ENCODE data around the gene DPM3. TPM values are rescaled to one million over a fixed set of nuclear protein-coding genes. Genes with fewer than 3 reads are reported as not detected.

Gene DPM3
- total RNA-seq, 2 donors from 2014 or later: 6.2 to 106 TPM

DNA sequence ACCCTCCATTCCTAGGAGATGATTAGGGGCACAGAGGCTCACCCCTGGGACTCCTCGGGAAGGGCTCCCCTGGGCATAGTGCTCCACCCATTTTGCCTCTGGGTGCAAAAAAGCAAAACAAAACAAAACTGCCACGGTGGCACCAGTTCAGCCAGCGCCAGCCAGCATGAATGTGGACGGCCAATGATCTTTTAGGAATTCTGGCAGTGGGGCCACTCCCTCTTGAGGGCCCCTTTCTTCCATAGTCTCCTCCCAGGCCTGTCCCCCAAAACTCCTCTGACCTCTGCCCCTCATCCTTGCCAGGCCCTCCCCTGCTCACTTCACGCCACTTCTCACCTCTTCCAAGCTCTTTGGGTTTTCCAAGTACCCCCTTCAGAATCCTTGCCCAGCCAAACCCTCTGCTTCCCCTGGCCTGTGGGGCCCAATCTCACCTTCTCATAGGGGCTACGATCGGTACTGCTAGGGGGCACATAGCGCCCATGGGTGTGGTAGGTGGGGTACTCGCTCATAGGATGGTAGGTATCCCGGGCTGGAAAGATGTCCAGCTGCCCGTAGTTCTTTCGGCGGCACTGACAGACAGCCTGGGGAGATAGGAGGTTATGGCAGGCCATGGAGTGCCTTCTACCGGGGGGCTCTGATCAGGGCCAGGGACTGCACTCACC, 46.6 kb upstream of the DPM3 start:
- Histone ChIP-seq H3K36me3 (replicated peaks in 1 of 2; ENCODE audit: insufficient read depth in 1 of 2, low read depth in 2 of 2) (no peaks in the 10 kb centered on the region), H3K27ac (peak overlapping the region; percentile 86 to 94 (median 92)), H3K27me3 (no peaks in the 10 kb centered on the region), H3K4me1 (peaks cover 46% of the 10 kb centered on the region), H3K4me3 (no peak overlapping the region), H3K9me3 (no peaks in the 10 kb centered on the region)
- intact Hi-C loops (cut with DNase I): no loop called here
- ATAC-seq: no peak
- peak in 1 of 4 donors; percentile 34 for DNase-seq
- TF ChIP-seq, protein P1, sequence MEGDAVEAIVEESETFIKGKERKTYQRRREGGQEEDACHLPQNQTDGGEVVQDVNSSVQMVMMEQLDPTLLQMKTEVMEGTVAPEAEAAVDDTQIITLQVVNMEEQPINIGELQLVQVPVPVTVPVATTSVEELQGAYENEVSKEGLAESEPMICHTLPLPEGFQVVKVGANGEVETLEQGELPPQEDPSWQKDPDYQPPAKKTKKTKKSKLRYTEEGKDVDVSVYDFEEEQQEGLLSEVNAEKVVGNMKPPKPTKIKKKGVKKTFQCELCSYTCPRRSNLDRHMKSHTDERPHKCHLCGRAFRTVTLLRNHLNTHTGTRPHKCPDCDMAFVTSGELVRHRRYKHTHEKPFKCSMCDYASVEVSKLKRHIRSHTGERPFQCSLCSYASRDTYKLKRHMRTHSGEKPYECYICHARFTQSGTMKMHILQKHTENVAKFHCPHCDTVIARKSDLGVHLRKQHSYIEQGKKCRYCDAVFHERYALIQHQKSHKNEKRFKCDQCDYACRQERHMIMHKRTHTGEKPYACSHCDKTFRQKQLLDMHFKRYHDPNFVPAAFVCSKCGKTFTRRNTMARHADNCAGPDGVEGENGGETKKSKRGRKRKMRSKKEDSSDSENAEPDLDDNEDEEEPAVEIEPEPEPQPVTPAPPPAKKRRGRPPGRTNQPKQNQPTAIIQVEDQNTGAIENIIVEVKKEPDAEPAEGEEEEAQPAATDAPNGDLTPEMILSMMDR (IDR thresholded peaks at IDR 0.05): no peak
- TF ChIP-seq POLR2A (IDR thresholded peaks at IDR 0.05): peak in 1 of 3 donors; percentile 9
- 18 to 36% methylated on average over 9 to 14 of the region's 14 CpGs for WGBS, 2 donors

DNA sequence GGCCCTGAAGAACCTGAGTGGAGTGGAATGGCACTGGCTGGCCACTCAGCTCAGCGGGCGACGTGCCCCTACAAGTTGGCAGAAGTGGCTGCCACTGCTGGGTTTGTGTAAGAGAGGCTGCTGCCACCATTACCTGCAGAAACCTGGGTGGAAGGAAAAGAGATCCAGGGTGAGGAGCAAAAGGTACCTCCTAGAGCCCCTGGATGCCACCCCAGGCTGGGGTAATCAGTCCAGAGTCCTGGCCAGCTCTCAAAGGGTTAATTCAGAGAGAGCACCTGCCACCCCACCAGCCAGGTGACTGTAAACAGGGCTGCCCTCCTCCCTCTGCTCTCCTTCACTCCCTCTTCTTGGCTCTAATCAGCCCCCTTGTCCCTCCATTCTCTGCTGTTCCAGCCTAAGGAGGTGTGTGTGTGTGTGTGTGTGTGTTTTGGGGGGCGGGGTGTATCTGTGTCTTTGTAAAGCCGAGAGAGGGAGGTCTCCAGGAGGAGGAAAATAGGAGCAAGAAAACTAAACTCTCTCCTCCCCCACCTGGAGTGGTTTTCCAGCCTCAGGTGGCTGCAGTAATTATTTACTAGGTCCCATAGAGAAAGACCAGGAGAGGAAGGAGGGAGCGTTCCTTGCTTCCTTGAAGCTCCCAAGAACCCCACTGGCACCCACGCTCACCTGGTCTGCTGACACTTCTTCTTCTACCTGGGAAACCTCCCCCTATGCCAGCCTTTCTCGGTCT, 45.9 kb upstream of the DPM3 start:
- peak; percentile 33 for ATAC-seq
- DNase-seq: peak; percentile 31 to 64 (median 54)
- WGBS, 2 donors: 28 to 40% methylated on average over 8 of the region's 8 CpGs
- no peaks in the 10 kb centered on the region for H3K36me3 ChIP-seq (replicated peaks in 1 of 2; ENCODE audit: insufficient read depth in 1 of 2, low read depth in 2 of 2)
- TF ChIP-seq, protein P1 (IDR thresholded peaks at IDR 0.05): no peak
- peak in 2 of 3 donors; percentile 20 to 51 for TF ChIP-seq POLR2A (IDR thresholded peaks at IDR 0.05)
- H3K27me3 ChIP-seq: no peaks in the 10 kb centered on the region
- H3K27ac ChIP-seq: peak overlapping the region; percentile 86 to 94 (median 92)
- H3K9me3 ChIP-seq: no peaks in the 10 kb centered on the region
- H3K4me3 ChIP-seq: no peak overlapping the region
- intact Hi-C loops (cut with DNase I): no loop called here
- peaks cover 46% of the 10 kb centered on the region for H3K4me1 ChIP-seq

DNA sequence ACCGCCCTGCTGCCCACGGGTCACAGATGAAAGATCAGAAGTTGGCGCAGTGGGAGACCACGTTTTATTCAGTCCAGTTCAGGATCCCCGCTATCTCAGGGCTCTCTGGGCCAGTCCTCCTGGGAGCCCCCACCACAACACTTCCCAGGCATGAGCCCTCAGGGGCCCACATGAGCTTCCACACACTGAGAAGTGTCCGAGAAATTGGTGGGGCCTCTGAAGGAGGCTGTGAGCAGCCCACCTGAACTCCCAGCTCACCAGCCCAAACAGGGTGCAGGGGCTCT, 45.4 kb upstream of the DPM3 start:
- TF ChIP-seq, protein P1 (IDR thresholded peaks at IDR 0.05): no peak
- no peak for TF ChIP-seq POLR2A (IDR thresholded peaks at IDR 0.05)
- peak overlapping the region; percentile 86 to 94 (median 92) for H3K27ac ChIP-seq
- H3K27me3 ChIP-seq: no peaks in the 10 kb centered on the region

DNA sequence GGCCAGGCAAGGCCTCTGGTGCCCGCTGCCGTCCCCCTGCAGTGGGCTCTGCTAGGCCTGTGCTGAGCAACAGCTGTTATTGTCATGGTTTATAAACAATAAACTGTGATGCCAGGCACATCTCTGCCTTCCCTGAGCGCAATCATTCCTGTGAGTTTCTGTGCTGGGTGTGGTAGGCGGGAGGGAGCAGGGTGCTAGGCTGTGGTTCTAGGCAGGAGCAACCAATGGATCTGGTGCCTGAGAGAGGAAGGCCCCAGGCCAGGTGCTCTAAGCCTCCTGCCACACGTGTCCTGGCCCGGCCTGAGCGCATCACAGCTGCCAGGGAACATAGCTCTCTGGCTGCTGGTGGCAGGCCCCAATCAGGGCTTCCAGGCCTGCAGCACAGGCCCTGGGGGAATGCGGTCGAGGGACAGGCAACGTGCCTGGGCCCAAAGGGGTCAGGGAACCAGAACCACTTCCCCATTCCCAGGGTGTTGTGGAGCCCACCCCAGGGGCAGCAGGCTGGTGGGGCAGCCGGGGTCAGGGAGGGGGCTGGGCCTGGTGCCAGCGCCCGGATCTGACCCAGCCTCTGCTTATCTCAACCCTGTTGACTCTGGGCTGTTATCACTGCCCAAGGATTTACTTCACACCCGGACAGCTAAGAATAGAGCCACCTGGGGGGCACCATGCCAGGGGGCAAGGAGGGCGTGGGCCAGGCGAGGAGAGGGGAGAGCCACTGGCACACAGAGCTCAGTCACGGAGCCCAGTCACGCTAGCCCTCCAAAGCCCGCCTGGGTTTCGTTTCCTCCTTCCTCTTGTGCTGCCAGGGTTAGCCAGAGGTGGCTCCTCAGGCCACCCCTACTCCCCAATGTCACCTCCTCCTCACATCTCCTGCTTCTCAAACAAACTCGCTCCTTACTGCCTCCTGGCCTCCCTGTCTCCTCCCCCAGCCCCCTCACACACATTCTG, 44.8 kb upstream of the DPM3 start:
- DNase-seq: peak; percentile 82 to 94 (median 94)
- peaks cover 46% of the 10 kb centered on the region for H3K4me1 ChIP-seq
- 19 to 25% methylated on average over 12 to 21 of the region's 21 CpGs for WGBS, 2 donors
- no peaks in the 10 kb centered on the region for H3K27me3 ChIP-seq
- H3K9me3 ChIP-seq: no peaks in the 10 kb centered on the region
- intact Hi-C loops (cut with DNase I): no loop called here
- H3K36me3 ChIP-seq (replicated peaks in 1 of 2; ENCODE audit: insufficient read depth in 1 of 2, low read depth in 2 of 2): no peaks in the 10 kb centered on the region
- TF ChIP-seq POLR2A (IDR thresholded peaks at IDR 0.05): peak; percentile 25 to 38 (median 27)
- TF ChIP-seq, protein P1 (IDR thresholded peaks at IDR 0.05): peak in 4 of 7 experiments; percentile 20 to 38 (median 30)
- ATAC-seq: peak; percentile 79
- peak overlapping the region; percentile 86 to 94 (median 92) for H3K27ac ChIP-seq
- H3K4me3 ChIP-seq: no peak overlapping the region

More for the DNA sequence above, 45.4 kb upstream of the DPM3 start:
- Histone ChIP-seq H3K4me1 (peaks cover 46% of the 10 kb centered on the region), H3K9me3 (no peaks in the 10 kb centered on the region), H3K36me3 (replicated peaks in 1 of 2; ENCODE audit: insufficient read depth in 1 of 2, low read depth in 2 of 2) (no peaks in the 10 kb centered on the region), H3K4me3 (no peak overlapping the region)
- intact Hi-C loops (cut with DNase I): no loop called here
- DNase-seq (no peak), ATAC-seq (no peak)
- 24 to 38% methylated on average over 6 of the region's 6 CpGs for WGBS, 2 donors
